PC-9 (cell line): Measurements from ENCODE around the gene FBF1. TPM values are rescaled to one million over a fixed set of nuclear protein-coding genes. Genes with fewer than 3 reads are reported as not detected.
"Not testable (repeated sequence)": the region's sequence is repeated elsewhere in the genome, so short reads cannot be mapped to it uniquely, and the experiment has no call there.

Experiments used
- BruUV-seq: library from RNA; stranded (reverse); fragments of 400-500 nt; replicated peaks from 2 replicates; lab custom pipeline; 2021; lab: Mats Ljungman, UMichigan
- CTCF ChIA-PET: fragments of 300-600 bp; sonication (Branson Sonifier 250); formaldehyde crosslinking; loops from one replicate; lab custom pipeline; 2022; ENCODE audit warnings: antibody characterized with exemption; lab: Charles Lee
- POLR2A ChIA-PET: fragments of 300-600 bp; sonication (Branson Sonifier 250); formaldehyde crosslinking; loops from one replicate; lab custom pipeline; 2022; ENCODE audit warnings: antibody characterized with exemption; ENCODE audit not compliant: unreplicated experiment; lab: Charles Lee
- DNase-seq, 2 experiments: peaks; one replicate each; pipeline versions ENCODE4 v3.0.0 to v3.0.0-alpha.2; 2015 to 2022; ENCODE audit warnings: mixed read lengths in 1 of 2
- H2AFZ ChIP-seq: fragments of 200-600 bp; sonication (generic); 2 replicates; pipeline ENCODE4 v1.8.1; 2017; ENCODE audit warnings: antibody characterized with exemption
- H3F3A ChIP-seq: fragments of 200-600 bp; sonication (generic); 2 replicates; pipeline ENCODE4 v1.8.1; 2017; ENCODE audit warnings: antibody characterized with exemption, mild to moderate bottlenecking, low read depth; ENCODE audit not compliant: insufficient read depth
- H3K27ac ChIP-seq: fragments of 200-600 bp; sonication (generic); 2 replicates; pipeline ENCODE4 v1.6.1; 2016; ENCODE audit warnings: mixed run types
- H3K27me3 ChIP-seq: fragments of 200-600 bp; sonication (generic); 2 replicates; pipeline ENCODE4 v1.6.1; 2016; ENCODE audit warnings: low read depth, mixed run types; ENCODE audit not compliant: insufficient read depth
- H3K36me3 ChIP-seq: fragments of 200-600 bp; sonication (generic); 2 replicates; pipeline ENCODE4 v1.6.1; 2016; ENCODE audit warnings: low read depth, mixed run types
- H3K4me1 ChIP-seq: fragments of 200-600 bp; sonication (generic); replicated peaks from 2 replicates; pipeline ENCODE4 v1.6.1; 2016; ENCODE audit warnings: mixed run types; ENCODE audit not compliant: insufficient read depth
- H3K4me2 ChIP-seq: fragments of 200-600 bp; sonication (generic); 2 replicates; pipeline ENCODE4 v1.6.1; 2017; ENCODE audit warnings: mixed run types
- H3K4me3 ChIP-seq: fragments of 200-600 bp; sonication (generic); 2 replicates; pipeline ENCODE4 v1.6.1; 2016; ENCODE audit warnings: mixed run types
- H3K79me2 ChIP-seq: fragments of 200-600 bp; sonication (generic); 2 replicates; pipeline ENCODE4 v1.6.1; 2017; ENCODE audit warnings: low read depth, mixed run types
- H3K9me2 ChIP-seq: fragments of 200-600 bp; sonication (generic); 2 replicates; pipeline ENCODE4 v1.8.1; 2017; ENCODE audit warnings: mild to moderate bottlenecking; ENCODE audit not compliant: insufficient read depth
- H3K9me3 ChIP-seq: fragments of 200-600 bp; sonication (generic); 2 replicates; pipeline ENCODE4 v1.8.1; 2016; ENCODE audit warnings: low read depth; ENCODE audit not compliant: insufficient read depth
- H4K20me1 ChIP-seq: fragments of 200-600 bp; sonication (generic); 2 replicates; pipeline ENCODE4 v1.8.1; 2017; ENCODE audit not compliant: insufficient read depth
- CTCF ChIP-seq: fragments of 200-600 bp; sonication (generic); conservative IDR thresholded peaks from 2 replicates; pipeline ENCODE4 v1.6.1; 2017; ENCODE audit warnings: mixed run types, antibody characterized with exemption, mild to moderate bottlenecking, moderate library complexity
- EZH2 ChIP-seq: fragments of 200-600 bp; sonication (generic); IDR thresholded peaks from 2 replicates; pipeline ENCODE4 v1.8.0; 2017; ENCODE audit warnings: antibody characterized with exemption, low read depth
- intact Hi-C: fragments of 100-400 bp; cut with micrococcal nuclease; formaldehyde crosslinking; loops from one replicate; pipeline ENCODE4 v1.10.0; 2022; ENCODE audit not compliant: unreplicated experiment
- total RNA-seq: library from RNA; stranded (reverse); gene quantifications from 2 replicates; pipeline ENCODE4 v1.2.3, GENCODE V29; 2021

Gene FBF1
- total RNA-seq, 1 experiment from 2014 or later, result 22.5 TPM

- Histone ChIP-seq H3K79me2 (peaks cover 19% of the 10 kb centered on the region), H4K20me1 (no peaks in the 10 kb centered on the region), H3K36me3 (no peaks in the 10 kb centered on the region; the same call in 1 of the 2 replicates), H2AFZ (no peak overlapping the region), H3K27me3 (no peaks in the 10 kb centered on the region), H3K4me2 (no peak overlapping the region), H3K9me3 (no peaks in the 10 kb centered on the region), H3K27ac (no peak overlapping the region), H3K4me3 (no peak overlapping the region), H3K9me2 (no peaks in the 10 kb centered on the region), H3K4me1 (0 out of 2 replicates have a peak, but pooled peaks cover 4% of the 10 kb centered on the region), H3F3A (peaks cover 11% of the 10 kb centered on the region; the same call in 1 of the 2 replicates)
- ChIA-PET POLR2A (no interaction called here), CTCF (interaction anchor here (0.6 kb wide), 1 partner anchor 278 kb away, joined by 5 read pairs; no protein-coding TSS in a partner anchor)
- DNase-seq, result no peak
- no TSS peak for BruUV-seq
- intact Hi-C loops, result no loop called here
- TF ChIP-seq CTCF, result no peak
- no peak for TF ChIP-seq EZH2
Measured at GRCh38 chr17:75891022-75891604, 49.7 kb downstream of the FBF1 start.

- Histone ChIP-seq H3K4me1 (no peaks in the 10 kb centered on the region), H2AFZ (no peak overlapping the region), H3K4me3 (no peak overlapping the region), H3F3A (peaks cover 11% of the 10 kb centered on the region; the same call in 1 of the 2 replicates), H3K27me3 (no peaks in the 10 kb centered on the region), H3K27ac (no peak overlapping the region), H3K36me3 (no peaks in the 10 kb centered on the region; the same call in 1 of the 2 replicates), H3K4me2 (no peak overlapping the region), H3K9me3 (no peaks in the 10 kb centered on the region), H3K79me2 (peaks cover 4% of the 10 kb centered on the region), H4K20me1 (no peaks in the 10 kb centered on the region), H3K9me2 (no peaks in the 10 kb centered on the region)
- no TSS peak for BruUV-seq
- POLR2A ChIA-PET, result interaction anchor here (0.7 kb wide), 1 partner anchor 11 kb away, joined by 6 read pairs; no protein-coding TSS in a partner anchor
- no peak for TF ChIP-seq EZH2
- no peak for TF ChIP-seq CTCF
- CTCF ChIA-PET, result no interaction called here
- intact Hi-C loops, result no loop called here
- DNase-seq, result no peak
Measured at GRCh38 chr17:75889454-75889853, 51.4 kb downstream of the FBF1 start.

GRCh38 chr17:75888484-75888883 lies 52.4 kb downstream of the FBF1 start:
- Histone ChIP-seq H4K20me1 (no peaks in the 10 kb centered on the region), H3K36me3 (no peaks in the 10 kb centered on the region; the same call in 1 of the 2 replicates), H3K4me2 (no peak overlapping the region), H3K9me2 (no peaks in the 10 kb centered on the region), H3K27ac (no peak overlapping the region), H3F3A (peaks cover 11% of the 10 kb centered on the region; the same call in 1 of the 2 replicates), H3K4me1 (no peaks in the 10 kb centered on the region), H3K79me2 (no peaks in the 10 kb centered on the region), H3K4me3 (no peak overlapping the region), H2AFZ (no peak overlapping the region), H3K27me3 (no peaks in the 10 kb centered on the region), H3K9me3 (no peaks in the 10 kb centered on the region)
- intact Hi-C loops, result no loop called here
- no peak for DNase-seq
- CTCF ChIA-PET, result no interaction called here
- no peak for TF ChIP-seq EZH2
- TF ChIP-seq CTCF, result no peak
- no TSS peak for BruUV-seq
- POLR2A ChIA-PET, result interaction anchor here (0.6 kb wide), 1 partner anchor 114 kb away, joined by 3 read pairs; no protein-coding TSS in a partner anchor

GRCh38 chr17:75885860-75886259 lies 55.0 kb downstream of the FBF1 start:
- peaks cover 15% of the 10 kb centered on the region; the same call in 1 of the 2 replicates for H3F3A ChIP-seq
- H3K4me3 ChIP-seq, H3K27ac ChIP-seq, H3K4me2 ChIP-seq, H3K4me1 ChIP-seq, H3K9me2 ChIP-seq, CTCF ChIA-PET, H3K9me3 ChIP-seq, H4K20me1 ChIP-seq, H2AFZ ChIP-seq, H3K79me2 ChIP-seq, BruUV-seq, H3K36me3 ChIP-seq, DNase-seq, POLR2A ChIA-PET, H3K27me3 ChIP-seq, intact Hi-C loops: not testable (repeated sequence)
